Immature natural killer cell (primary cell): ENCODE measurements around the gene RAD18. TPM values are rescaled to one million over a fixed set of nuclear protein-coding genes. Genes with fewer than 3 reads are reported as not detected.

Experiments
- DNase-seq, 3 donors: peaks; one replicate each; pipeline ENCODE4 v3.0.0; 2022; ENCODE audit warnings: mixed read lengths in 1 of 3
- H3K27ac Mint-ChIP-seq, 6 donors: one replicate each; pipeline ENCODE4 v1.8.0; 2020; ENCODE audit warnings: mixed read lengths in 6 of 6, mild to moderate bottlenecking in 5 of 6, inconsistent platforms in 4 of 6, moderate library complexity in 3 of 6
- H3K27me3 Mint-ChIP-seq, 3 donors: one replicate each; pipeline ENCODE4 v1.8.0; 2020 to 2021; ENCODE audit warnings: low read depth in 3 of 3, mild to moderate bottlenecking in 3 of 3, mixed read lengths in 3 of 3, moderate library complexity in 3 of 3, inconsistent platforms in 1 of 3
- H3K36me3 Mint-ChIP-seq, 3 donors: one replicate each; pipeline ENCODE4 v1.8.0; 2020; ENCODE audit warnings: mixed read lengths in 3 of 3, inconsistent platforms in 2 of 3, mild to moderate bottlenecking in 2 of 3
- H3K4me1 Mint-ChIP-seq, 2 donors: one replicate each; pipeline ENCODE4 v1.8.0; 2020; ENCODE audit warnings: inconsistent platforms in 2 of 2, mild to moderate bottlenecking in 2 of 2, mixed read lengths in 2 of 2, moderate library complexity in 1 of 2
- H3K4me3 Mint-ChIP-seq, 5 donors: one replicate each; pipeline ENCODE4 v1.8.0; 2020; ENCODE audit warnings: mild to moderate bottlenecking in 5 of 5, mixed read lengths in 5 of 5, inconsistent platforms in 3 of 5, moderate library complexity in 3 of 5
- H3K9me3 Mint-ChIP-seq, 6 donors: one replicate each; pipeline ENCODE4 v1.8.0; 2020; ENCODE audit warnings: mild to moderate bottlenecking in 6 of 6, mixed read lengths in 6 of 6, inconsistent platforms in 4 of 6, moderate library complexity in 3 of 6
- polyA plus RNA-seq, 3 donors: library from polyadenylated mRNA; unstranded; fragments of 300-500 nt; fragmentation: Illumina TruSeq; gene quantifications; one replicate each; pipeline ENCODE4 v1.2.3, GENCODE V29; 2021

RAD18 gene
- polyA plus RNA-seq, 3 donors from 2014 or later = 13.5 to 13.9 (median 13.8) TPM

DNA sequence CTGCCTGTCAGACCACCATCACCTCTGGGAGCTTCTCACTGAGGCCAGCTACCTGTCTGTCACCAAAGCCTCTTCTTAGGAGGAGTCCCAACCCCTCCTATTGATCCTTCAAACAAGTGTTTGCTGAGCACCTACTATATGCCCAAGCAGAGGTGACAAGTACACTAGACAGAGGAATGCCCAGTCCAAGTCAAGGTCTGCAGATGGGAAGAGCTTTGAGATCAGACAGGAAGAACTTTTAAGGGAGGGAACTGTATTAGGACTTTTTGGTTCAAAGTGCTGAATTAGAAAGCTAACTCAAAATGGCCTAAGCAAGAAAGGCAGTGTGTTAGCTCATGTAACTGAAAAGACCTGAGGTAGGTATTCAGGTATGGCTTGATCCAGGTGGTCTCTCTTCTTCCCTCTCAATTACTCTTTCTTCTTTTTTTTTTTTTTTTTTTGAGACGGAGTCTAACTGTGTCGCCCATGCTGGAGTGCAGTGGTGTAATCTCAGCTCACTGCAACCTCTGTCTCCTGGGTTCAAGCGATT is 3.6 kb upstream of the RAD18 start:
- H3K4me1 Mint-ChIP-seq = peaks cover 22 to 25% of the 10 kb centered on the region in 2 donors
- H3K27ac Mint-ChIP-seq = no peak overlapping the region
- H3K4me3 Mint-ChIP-seq = no peak overlapping the region
- H3K36me3 Mint-ChIP-seq = no peaks in the 10 kb centered on the region
- peaks cover 8 to 21% (median 13%) of the 10 kb centered on the region in 3 donors for H3K27me3 Mint-ChIP-seq
- no peaks in the 10 kb centered on the region for H3K9me3 Mint-ChIP-seq
- DNase-seq = no peak

GRCh38 chr3:8966150-8966819 is 3.0 kb upstream of the RAD18 start:
- Mint-ChIP-seq H3K36me3 (no peaks in the 10 kb centered on the region), H3K27ac (no peak overlapping the region), H3K4me3 (no peak overlapping the region), H3K4me1 (peaks cover 22 to 31% of the 10 kb centered on the region in 2 donors), H3K9me3 (no peaks in the 10 kb centered on the region), H3K27me3 (peaks cover 8 to 21% (median 13%) of the 10 kb centered on the region in 3 donors)
- no peak for DNase-seq

- H3K4me1 Mint-ChIP-seq = peaks cover 20 to 33% of the 10 kb centered on the region in 2 donors
- no peak for DNase-seq
- peaks cover 8 to 21% (median 11%) of the 10 kb centered on the region in 3 donors for H3K27me3 Mint-ChIP-seq
- H3K9me3 Mint-ChIP-seq = no peaks in the 10 kb centered on the region
- peak overlapping the region; percentile 26 to 99 (median 97) for H3K27ac Mint-ChIP-seq
- peak overlapping the region; percentile 94 to 98 (median 97) for H3K4me3 Mint-ChIP-seq
- no peaks in the 10 kb centered on the region for H3K36me3 Mint-ChIP-seq
Measured at GRCh38 chr3:8964436-8965370, 1.4 kb upstream of the RAD18 start.

DNA sequence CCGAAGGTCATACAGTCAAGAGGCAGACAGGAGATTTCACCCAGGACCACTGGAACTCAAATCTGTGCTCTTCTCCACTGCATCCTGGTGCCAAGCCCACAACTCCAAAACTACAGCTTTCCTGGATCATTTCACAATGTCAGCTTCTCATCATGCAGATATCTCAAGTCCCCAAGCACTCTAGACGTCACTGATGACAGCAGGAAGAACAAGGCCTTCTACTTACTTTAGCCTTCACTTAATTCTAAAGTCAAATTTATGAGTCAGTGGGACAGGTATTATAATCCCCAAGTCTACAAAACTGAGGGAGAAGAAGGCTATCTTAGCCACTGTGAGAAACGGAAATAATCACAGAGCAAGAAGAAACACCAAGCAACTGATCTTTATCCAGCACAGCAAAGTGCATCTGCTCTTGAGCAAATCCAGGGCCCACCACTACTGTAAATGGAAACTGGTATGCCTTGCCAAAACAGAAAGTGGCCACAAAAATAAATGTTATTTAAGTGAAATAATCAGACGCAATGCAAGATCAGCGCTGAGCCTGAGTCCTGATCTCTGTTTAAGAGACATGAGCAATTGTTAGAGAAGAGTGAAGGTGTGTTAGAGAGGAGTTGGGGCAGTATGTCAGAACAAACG is 928 bp downstream of the RAD18 start:
- Mint-ChIP-seq H3K27ac (peak overlapping the region; percentile 96 to 99 (median 98)), H3K27me3 (peaks cover 7 to 17% (median 11%) of the 10 kb centered on the region in 3 donors), H3K4me1 (peaks cover 20 to 33% of the 10 kb centered on the region in 2 donors), H3K9me3 (no peaks in the 10 kb centered on the region), H3K4me3 (peak overlapping the region; percentile 94 to 98 (median 97)), H3K36me3 (peaks cover 0 to 8% (median 5%) of the 10 kb centered on the region in 3 donors)
- no peak for DNase-seq

GRCh38 chr3:8959668-8960067 is 3.6 kb downstream of the RAD18 start:
- Mint-ChIP-seq H3K9me3 (no peaks in the 10 kb centered on the region), H3K36me3 (peaks cover 0 to 17% (median 10%) of the 10 kb centered on the region in 3 donors), H3K27me3 (peaks cover 7 to 17% (median 11%) of the 10 kb centered on the region in 3 donors), H3K4me1 (peaks cover 20 to 33% of the 10 kb centered on the region in 2 donors), H3K4me3 (no peak overlapping the region), H3K27ac (peak overlapping the region in 2 of 6 donors; percentile 40 to 56)
- DNase-seq = no peak

GRCh38 chr3:8954938-8955763 is 8.1 kb downstream of the RAD18 start:
- Mint-ChIP-seq H3K9me3 (no peaks in the 10 kb centered on the region), H3K4me1 (no peaks in the 10 kb centered on the region), H3K27me3 (peaks cover 0 to 1% (median 0%) of the 10 kb centered on the region in 3 donors), H3K27ac (no peak overlapping the region), H3K4me3 (no peak overlapping the region), H3K36me3 (peaks cover 0 to 17% (median 10%) of the 10 kb centered on the region in 3 donors)
- no peak for DNase-seq

DNA sequence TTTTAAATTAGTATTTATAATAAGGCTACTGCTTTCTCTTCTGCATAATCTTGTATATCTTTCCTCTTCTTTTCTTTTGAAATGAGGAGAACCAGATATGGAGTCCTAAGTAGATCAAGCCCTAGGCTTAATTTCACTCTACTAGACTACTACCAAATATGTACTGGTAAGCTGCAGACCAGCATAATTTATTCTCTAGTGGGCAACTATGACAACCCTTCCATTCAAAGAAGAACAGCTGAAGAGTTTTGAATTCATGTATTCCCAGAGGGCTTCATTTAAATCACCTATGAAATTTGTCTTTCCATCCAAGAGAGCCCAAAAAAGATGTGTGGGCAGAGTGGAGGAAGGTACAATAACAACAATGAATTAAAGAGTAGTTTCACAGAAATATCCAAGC is 10.0 kb downstream of the RAD18 start:
- Mint-ChIP-seq H3K27ac (no peak overlapping the region), H3K27me3 (no peaks in the 10 kb centered on the region), H3K36me3 (peaks cover 0 to 10% (median 6%) of the 10 kb centered on the region in 3 donors), H3K4me1 (no peaks in the 10 kb centered on the region), H3K9me3 (no peaks in the 10 kb centered on the region), H3K4me3 (no peak overlapping the region)
- no peak for DNase-seq

DNA sequence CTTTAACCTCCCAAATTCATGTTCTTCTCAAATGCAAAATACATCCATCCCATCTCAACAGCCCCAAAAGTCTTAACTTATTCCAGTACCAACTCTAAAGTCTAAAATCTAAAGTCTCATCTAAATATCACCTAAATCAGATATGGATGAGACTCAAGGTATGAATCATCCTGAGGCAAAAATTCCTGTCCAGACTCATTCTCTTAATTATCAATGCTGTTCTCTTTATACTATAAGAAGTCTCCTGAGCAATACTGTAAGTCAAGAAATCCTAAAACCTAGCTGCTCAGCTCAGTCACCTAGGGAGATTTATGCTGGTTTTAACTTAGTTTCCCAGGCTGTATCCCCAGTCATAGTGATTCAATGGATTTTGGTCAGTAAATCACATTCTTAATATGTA is 11.1 kb downstream of the RAD18 start:
- no peak overlapping the region for H3K4me3 Mint-ChIP-seq
- no peaks in the 10 kb centered on the region for H3K4me1 Mint-ChIP-seq
- no peak for DNase-seq
- peaks cover 0 to 10% (median 6%) of the 10 kb centered on the region in 3 donors for H3K36me3 Mint-ChIP-seq
- no peaks in the 10 kb centered on the region for H3K9me3 Mint-ChIP-seq
- no peak overlapping the region for H3K27ac Mint-ChIP-seq
- H3K27me3 Mint-ChIP-seq = no peaks in the 10 kb centered on the region

GRCh38 chr3:8945890-8946600 is 17.2 kb downstream of the RAD18 start:
- Mint-ChIP-seq H3K27ac (no peak overlapping the region), H3K4me3 (no peak overlapping the region)
- DNase-seq = no peak

DNA sequence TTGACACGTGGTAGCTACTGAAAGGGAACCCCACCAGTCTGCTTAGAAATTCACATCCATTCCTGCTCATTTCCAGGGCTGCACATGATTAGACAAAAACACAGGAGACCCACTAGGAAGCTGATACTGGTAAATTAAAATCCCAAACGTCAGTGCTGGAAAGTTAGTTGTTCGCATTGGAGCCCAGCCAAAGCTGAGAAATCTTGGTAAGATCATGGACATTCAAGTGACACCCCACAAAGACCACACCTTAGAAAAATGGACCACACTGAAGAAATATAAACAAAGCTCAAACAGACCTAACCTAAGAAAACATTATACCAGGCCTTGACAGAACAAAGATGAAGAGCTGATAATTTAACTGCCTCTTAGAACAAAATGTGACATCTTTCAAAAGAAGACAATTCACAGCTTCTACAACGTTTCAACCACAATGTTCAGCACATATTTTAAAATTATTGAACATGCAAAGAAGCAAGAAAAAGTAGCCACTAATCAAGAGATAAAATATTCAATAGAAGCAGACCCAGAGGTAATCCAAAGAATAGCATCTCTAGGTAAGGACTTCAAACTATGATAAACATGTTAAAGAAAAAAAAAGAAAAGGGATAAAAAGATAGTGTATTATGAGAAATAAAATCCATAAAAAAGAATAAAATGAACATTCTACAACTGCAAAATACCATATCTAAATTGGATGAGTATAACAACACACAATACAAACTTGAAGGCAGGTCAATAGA is 20.4 kb downstream of the RAD18 start:
- DNase-seq = no peak
- Mint-ChIP-seq H3K27ac (no peak overlapping the region), H3K36me3 (peaks cover 33 to 46% (median 44%) of the 10 kb centered on the region in 3 donors), H3K27me3 (peaks cover 0 to 2% (median 0%) of the 10 kb centered on the region in 3 donors), H3K9me3 (peaks cover 0 to 14% (median 7%) of the 10 kb centered on the region in 6 donors), H3K4me1 (no peaks in the 10 kb centered on the region), H3K4me3 (no peak overlapping the region)

More at GRCh38 chr3:8945890-8946600, 17.2 kb downstream of the RAD18 start:
- Mint-ChIP-seq H3K27me3 (peaks cover 0 to 2% (median 0%) of the 10 kb centered on the region in 3 donors), H3K9me3 (peaks cover 0 to 14% (median 7%) of the 10 kb centered on the region in 6 donors), H3K4me1 (no peaks in the 10 kb centered on the region), H3K36me3 (peaks cover 28 to 33% (median 31%) of the 10 kb centered on the region in 3 donors)

DNA sequence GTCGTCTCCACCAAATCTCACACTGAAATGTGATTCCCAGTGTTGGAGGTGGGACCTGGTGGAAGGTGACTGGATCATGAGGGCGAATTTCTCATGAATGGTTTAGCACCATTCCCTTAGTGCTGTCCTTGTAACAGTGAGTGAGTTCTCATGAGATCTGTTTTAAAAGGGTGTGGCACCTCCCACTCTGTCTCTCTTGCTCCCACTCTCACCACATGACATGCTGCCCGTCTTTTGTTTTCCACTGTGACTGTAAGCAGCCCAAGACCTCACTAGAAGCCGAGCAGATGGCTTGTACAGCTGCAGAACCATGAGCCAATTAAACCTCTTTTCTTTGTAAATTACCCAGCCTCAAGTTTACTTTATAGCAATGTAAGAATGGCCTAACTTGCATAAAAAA is 21.2 kb downstream of the RAD18 start:
- Mint-ChIP-seq H3K4me3 (no peak overlapping the region), H3K27ac (no peak overlapping the region), H3K9me3 (peaks cover 0 to 14% (median 7%) of the 10 kb centered on the region in 6 donors), H3K36me3 (peaks cover 33 to 48% (median 46%) of the 10 kb centered on the region in 3 donors), H3K4me1 (no peaks in the 10 kb centered on the region), H3K27me3 (peaks cover 0 to 2% (median 0%) of the 10 kb centered on the region in 3 donors)
- DNase-seq = no peak

- peaks cover 23 to 39% (median 32%) of the 10 kb centered on the region in 3 donors for H3K36me3 Mint-ChIP-seq
- H3K27ac Mint-ChIP-seq = no peak overlapping the region
- peaks cover 0 to 2% (median 0%) of the 10 kb centered on the region in 3 donors for H3K27me3 Mint-ChIP-seq
- no peak for DNase-seq
- no peak overlapping the region for H3K4me3 Mint-ChIP-seq
- H3K4me1 Mint-ChIP-seq = no peaks in the 10 kb centered on the region
- peaks cover 0 to 7% (median 4%) of the 10 kb centered on the region in 6 donors for H3K9me3 Mint-ChIP-seq
Measured at GRCh38 chr3:8938021-8938420, 25.3 kb downstream of the RAD18 start.
